OCI-LY3 (cell line): ENCODE data around the gene CIB1.
A peak's percentile ranks its signal among the peaks of the same experiment; 100 is the strongest.
"Not testable (repeated sequence)": the region's sequence is repeated elsewhere in the genome, so short reads cannot be mapped to it uniquely, and the experiment has no call there.

Experiments
- H2AFZ ChIP-seq: fragments of 200-600, 300-600 bp; shearing (Covaris generic); 2 replicates; pipeline ENCODE4 v1.6.0; 2014; ENCODE audit warnings: antibody characterized with exemption, low read depth, low read length
- H3K27ac ChIP-seq: fragments of 200-600, 300-600 bp; sonication (generic); 2 replicates; pipeline ENCODE4 v1.5.1; 2014; ENCODE audit warnings: mild to moderate bottlenecking, low read length, moderate library complexity, mixed read lengths
- H3K27me3 ChIP-seq: fragments of 200-600, 300-600 bp; sonication (generic); 2 replicates; pipeline ENCODE4 v1.6.1; 2014; ENCODE audit warnings: low read depth, low read length, mixed read lengths
- H3K36me3 ChIP-seq: fragments of 200-600, 300-600 bp; sonication (generic); replicated peaks from 2 replicates; pipeline ENCODE3; 2014; ENCODE audit warnings: low read depth, low read length, mixed read lengths
- H3K4me1 ChIP-seq: fragments of 300-600, 200-600 bp; sonication (generic); 2 replicates; pipeline ENCODE4 v1.6.1; 2014; ENCODE audit warnings: low read length, mixed read lengths
- H3K4me2 ChIP-seq: fragments of 200-600, 300-600 bp; sonication (generic); 2 replicates; pipeline ENCODE4 v1.6.1; 2014; ENCODE audit warnings: low read length, mixed read lengths
- H3K4me3 ChIP-seq: fragments of 300-600, 200-600 bp; sonication (generic); 2 replicates; pipeline ENCODE4 v1.5.1; 2014; ENCODE audit warnings: antibody characterized with exemption, mild to moderate bottlenecking, low read length, moderate library complexity
- H3K79me2 ChIP-seq: fragments of 300-600, 200-600 bp; shearing (Covaris generic); 2 replicates; pipeline ENCODE4 v1.6.1; 2014; ENCODE audit warnings: mild to moderate bottlenecking, low read length, mixed read lengths
- H3K9ac ChIP-seq: fragments of 300-600, 200-600 bp; shearing (Covaris generic); 2 replicates; pipeline ENCODE4 v1.6.0; 2014; ENCODE audit warnings: mild to moderate bottlenecking, low read length, moderate library complexity
- H3K9me3 ChIP-seq: fragments of 200-600, 300-600 bp; shearing (Covaris generic); 2 replicates; pipeline ENCODE4 v1.6.1; 2014; ENCODE audit warnings: low read length, mixed read lengths; ENCODE audit not compliant: insufficient read depth
- H4K20me1 ChIP-seq: fragments of 200-600, 300-600 bp; sonication (generic); 2 replicates; pipeline ENCODE4 v1.6.1; 2016; ENCODE audit warnings: low read length, mixed read lengths; ENCODE audit not compliant: insufficient read depth
- CTCF ChIP-seq: fragments of 200-600, 300-600 bp; sonication (generic); IDR thresholded peaks from 2 replicates; pipeline ENCODE4 v1.5.1; 2014; ENCODE audit warnings: antibody characterized with exemption, low read length, low read depth
- EZH2phosphoT487 ChIP-seq: fragments of 200-600 bp; shearing (Covaris generic); IDR thresholded peaks from 2 replicates; pipeline ENCODE4 v1.6.1; 2018; ENCODE audit warnings: antibody characterized with exemption, mixed run types, low read depth

Gene CIB1

GRCh38 chr15:90190606-90191343 is 43.0 kb downstream of the CIB1 start:
- TF ChIP-seq CTCF (no peak), EZH2phosphoT487 (no peak)
- no peaks in the 10 kb centered on the region for H3K27me3 ChIP-seq
- no peaks in the 10 kb centered on the region for H3K79me2 ChIP-seq
- no peaks in the 10 kb centered on the region for H3K36me3 ChIP-seq
- no peaks in the 10 kb centered on the region for H4K20me1 ChIP-seq
- no peak overlapping the region for H3K27ac ChIP-seq
- no peak overlapping the region for H3K4me3 ChIP-seq
- H3K4me2 ChIP-seq = peak overlapping the region; percentile 83
- peaks cover 35% of the 10 kb centered on the region for H3K4me1 ChIP-seq
- no peaks in the 10 kb centered on the region for H3K9me3 ChIP-seq
- H2AFZ ChIP-seq = no peak overlapping the region
- H3K9ac ChIP-seq = peak overlapping the region; percentile 58; the same call in 1 of the 2 replicates

DNA sequence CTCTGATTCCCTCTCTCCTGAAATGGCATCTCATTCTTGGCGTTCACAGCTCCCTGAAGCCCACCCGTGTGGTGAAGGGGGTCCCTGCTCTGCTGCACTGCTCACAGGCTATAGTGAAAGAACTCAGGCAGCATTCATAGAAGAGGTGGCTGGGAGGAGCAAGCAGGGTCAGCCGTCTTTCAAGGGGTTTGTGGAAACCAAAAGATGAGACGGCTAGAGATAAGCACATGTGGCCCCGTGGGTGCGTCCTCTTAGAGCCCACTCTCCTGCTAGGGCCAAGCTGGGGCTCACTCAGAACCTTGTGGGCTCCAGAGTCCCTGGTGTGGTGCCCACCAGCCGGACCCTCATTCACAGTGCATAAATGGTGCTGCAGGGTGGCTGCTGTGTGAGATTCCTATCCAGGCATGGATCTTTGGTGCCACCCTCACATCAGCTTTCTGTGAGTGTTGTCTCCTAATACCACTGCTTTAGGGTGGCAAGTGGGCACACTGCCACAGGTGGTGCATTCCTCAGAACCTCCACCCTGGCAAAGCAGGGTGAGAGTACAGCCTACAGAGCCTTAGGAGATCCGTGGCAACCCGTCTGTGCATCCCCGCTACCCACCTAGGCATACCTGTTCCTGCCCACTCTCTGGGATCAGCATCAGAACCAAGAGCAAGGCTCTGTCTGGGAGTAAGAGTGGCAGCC is 43.8 kb downstream of the CIB1 start:
- Histone ChIP-seq H3K27me3 (no peaks in the 10 kb centered on the region), H3K4me1 (peaks cover 40% of the 10 kb centered on the region), H4K20me1 (no peaks in the 10 kb centered on the region), H3K9me3 (no peaks in the 10 kb centered on the region), H3K79me2 (no peaks in the 10 kb centered on the region), H3K36me3 (no peaks in the 10 kb centered on the region), H3K9ac (no peak overlapping the region), H3K27ac (no peak overlapping the region), H3K4me2 (no peak overlapping the region), H3K4me3 (no peak overlapping the region), H2AFZ (no peak overlapping the region)
- TF ChIP-seq CTCF = no peak
- no peak for TF ChIP-seq EZH2phosphoT487

GRCh38 chr15:90188914-90189748 is 44.6 kb downstream of the CIB1 start:
- Histone ChIP-seq H3K27ac (no peak overlapping the region), H3K9ac (no peak overlapping the region), H3K36me3 (no peaks in the 10 kb centered on the region), H3K9me3 (no peaks in the 10 kb centered on the region), H3K27me3 (peaks cover 3% of the 10 kb centered on the region), H3K79me2 (no peaks in the 10 kb centered on the region), H4K20me1 (no peaks in the 10 kb centered on the region), H3K4me1 (peaks cover 43% of the 10 kb centered on the region), H3K4me3 (no peak overlapping the region), H2AFZ (no peak overlapping the region), H3K4me2 (no peak overlapping the region)
- no peak for TF ChIP-seq CTCF
- TF ChIP-seq EZH2phosphoT487 = no peak

- not testable (repeated sequence) for H3K27ac ChIP-seq, H4K20me1 ChIP-seq, H2AFZ ChIP-seq, H3K9ac ChIP-seq, H3K9me3 ChIP-seq, H3K4me3 ChIP-seq, H3K4me2 ChIP-seq, H3K36me3 ChIP-seq, H3K79me2 ChIP-seq
- Histone ChIP-seq H3K27me3 (peaks cover 12% of the 10 kb centered on the region), H3K4me1 (peaks cover 48% of the 10 kb centered on the region)
Observed at GRCh38 chr15:90188065-90188464, 45.7 kb downstream of the CIB1 start.
